Endometrial microvascular endothelial cells (primary cell): ENCODE data around the gene PYROXD2. TPM values are rescaled to one million over a fixed set of nuclear protein-coding genes. Genes with fewer than 3 reads are reported as not detected.
"Not testable (repeated sequence)": the region's sequence is repeated elsewhere in the genome, so short reads cannot be mapped to it uniquely, and the experiment has no call there.

ENCODE experiments used
- in situ Hi-C: cut with HindIII; loops from 2 replicates; pipeline ENCODE4 v1.10.0; 2017; ENCODE audit warnings: low sequenced_read_pairs, low pct_unique_long_range_greater_than_20kb; ENCODE audit errors: inconsistent ontology term
- total RNA-seq: library from RNA; depleted of rRNA; stranded (reverse); fragments of >200 nt; gene quantifications from one replicate; pipeline ENCODE4 v1.2.3, GENCODE V29; 2015; ENCODE audit errors: inconsistent ontology term

The PYROXD2 gene
- total RNA-seq, 1 donor from 2014 or later = 3.9 TPM

DNA sequence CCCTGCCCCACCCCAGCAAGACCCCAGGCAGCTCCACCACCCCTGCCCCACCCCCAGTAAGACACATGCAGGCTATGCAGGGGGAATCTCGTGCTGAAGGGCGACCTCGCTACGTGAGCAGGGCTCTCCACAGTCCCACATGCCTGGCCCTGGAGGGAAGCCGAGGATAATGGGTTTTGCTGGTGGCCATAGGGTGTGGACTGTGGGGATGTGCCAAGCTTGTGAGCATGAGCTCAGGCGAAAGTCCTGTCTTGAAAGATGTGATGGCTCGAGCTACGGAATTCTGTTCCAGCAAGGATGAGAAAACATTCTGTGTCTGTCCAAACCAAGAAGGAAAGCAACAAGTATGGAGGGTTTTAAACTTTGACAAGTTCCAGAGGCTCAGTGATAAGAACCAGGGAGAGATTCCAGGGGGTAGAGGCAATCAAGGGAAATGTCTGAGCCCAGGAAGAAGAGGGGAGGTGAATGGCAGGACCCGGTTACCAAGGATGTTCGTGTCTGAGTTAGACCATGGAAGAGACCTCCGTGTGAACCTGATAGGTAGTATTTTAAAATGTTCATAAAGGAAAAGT is 63.1 kb downstream of the PYROXD2 start:
- in situ Hi-C loops = no loop called here

GRCh38 chr10:98349508-98349922 is 65.5 kb downstream of the PYROXD2 start:
- in situ Hi-C loops = no loop called here

DNA sequence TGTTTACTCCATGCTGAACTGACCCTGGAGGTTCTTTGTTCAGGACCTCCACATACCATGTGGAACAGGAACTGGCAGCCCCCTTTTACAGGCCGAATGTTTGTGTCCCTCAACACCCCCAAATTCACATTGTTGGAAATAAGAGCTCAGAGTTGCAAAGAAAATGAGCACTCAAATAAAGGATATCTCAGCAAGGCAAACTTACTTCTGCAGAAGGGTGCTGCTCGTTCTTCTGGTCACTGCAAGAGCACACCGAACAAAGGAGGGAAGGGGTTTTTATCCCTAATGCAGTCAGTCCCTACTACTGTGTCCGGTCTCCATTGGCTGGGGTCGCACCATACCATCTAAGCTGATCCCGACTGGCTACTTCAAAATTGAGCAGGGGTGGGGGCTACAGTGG is 68.1 kb downstream of the PYROXD2 start:
- in situ Hi-C loops = no loop called here

GRCh38 chr10:98344589-98345038 is 70.4 kb downstream of the PYROXD2 start:
- in situ Hi-C loops = no loop called here

GRCh38 chr10:98341701-98342100 is 73.3 kb downstream of the PYROXD2 start:
- in situ Hi-C loops = not testable (repeated sequence)

DNA sequence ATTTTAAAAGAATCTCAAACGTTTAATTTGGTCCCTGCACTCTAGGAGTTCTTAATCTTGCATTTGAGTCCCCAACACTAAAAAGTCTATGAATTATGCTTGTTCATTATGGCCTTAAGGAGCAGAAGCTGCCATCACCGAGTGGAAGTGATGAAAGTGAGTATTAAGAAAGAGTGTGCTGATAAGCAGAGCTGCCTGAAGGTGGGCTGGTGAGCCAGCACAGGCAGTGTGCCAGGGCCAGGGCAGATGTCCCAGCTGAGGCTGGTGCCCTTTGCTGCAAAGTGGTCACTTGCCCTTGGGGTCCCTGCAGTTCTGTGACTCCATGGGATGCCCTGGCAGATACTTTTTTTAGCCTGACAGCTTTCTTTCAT is 74.1 kb downstream of the PYROXD2 start:
- in situ Hi-C loops = no loop called here

DNA sequence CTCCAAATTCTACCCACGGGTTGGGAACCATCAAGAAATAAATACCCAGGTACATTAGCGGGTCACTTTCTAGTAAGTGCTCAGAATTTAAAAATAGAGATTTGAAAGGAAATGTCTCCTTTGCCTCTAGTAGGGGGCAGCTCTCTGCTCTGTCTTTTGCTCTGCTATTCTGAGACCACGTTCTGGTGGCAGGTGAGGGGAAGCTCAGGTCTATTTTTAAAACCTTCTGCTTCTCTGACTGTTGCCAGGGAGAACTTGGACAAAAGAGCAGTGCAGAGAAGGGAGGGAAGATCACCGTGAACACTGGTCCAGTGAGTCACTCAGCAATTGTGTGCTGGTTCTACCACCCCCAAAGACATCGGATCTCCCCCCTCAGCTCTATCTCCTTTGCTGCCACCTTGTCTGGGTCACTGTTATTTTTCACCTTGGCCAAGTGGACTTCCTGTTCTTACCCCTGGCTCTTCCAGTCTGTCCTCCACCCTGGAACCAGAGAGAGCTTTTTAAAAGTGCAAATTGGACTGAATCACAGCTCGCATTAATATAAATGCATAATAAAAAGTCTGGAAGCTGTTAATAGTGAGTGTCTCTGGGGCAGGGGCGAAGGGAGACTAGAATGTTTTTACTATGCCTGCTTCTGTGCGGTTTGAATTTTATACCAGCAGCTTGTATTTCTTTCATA is 74.6 kb downstream of the PYROXD2 start:
- in situ Hi-C loops = no loop called here

DNA sequence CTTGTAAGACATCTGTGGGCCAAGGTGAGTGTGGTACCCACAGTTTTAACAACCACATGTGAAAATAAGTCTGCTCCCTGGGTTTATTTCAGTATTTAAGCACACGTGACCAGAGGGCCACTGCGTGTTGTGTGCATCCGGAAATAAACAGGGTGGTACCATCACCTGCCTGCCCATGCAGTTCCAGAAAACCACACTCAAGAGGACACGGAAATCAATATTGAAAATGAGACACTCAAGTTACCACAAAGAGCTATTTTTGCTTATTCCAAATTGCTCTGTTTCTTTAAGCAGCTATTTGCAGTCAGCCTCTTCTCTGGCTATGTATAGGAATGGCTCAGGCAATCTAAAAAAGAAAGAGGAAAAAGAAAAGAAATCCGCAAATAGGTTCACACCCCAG is 75.2 kb downstream of the PYROXD2 start:
- in situ Hi-C loops = no loop called here

DNA sequence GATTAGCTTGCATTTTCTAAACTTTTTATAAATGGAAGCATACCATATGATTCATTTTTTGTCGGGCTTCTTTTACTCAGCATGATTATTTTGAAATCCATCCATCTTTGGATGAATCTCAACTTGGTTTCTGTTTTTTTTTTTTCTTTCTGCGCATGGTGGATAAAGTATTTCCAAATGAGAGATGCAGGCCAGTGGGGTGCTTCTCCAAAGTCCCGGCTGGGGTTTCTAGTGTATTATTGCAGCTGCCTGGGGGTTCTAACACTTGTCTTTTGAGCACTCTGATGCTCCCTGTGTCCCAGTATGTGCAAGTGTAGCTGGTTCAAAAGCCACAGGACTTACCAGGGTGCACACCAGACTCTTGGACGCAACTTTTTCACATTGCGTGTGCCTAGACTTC is 76.1 kb downstream of the PYROXD2 start:
- in situ Hi-C loops = no loop called here

DNA sequence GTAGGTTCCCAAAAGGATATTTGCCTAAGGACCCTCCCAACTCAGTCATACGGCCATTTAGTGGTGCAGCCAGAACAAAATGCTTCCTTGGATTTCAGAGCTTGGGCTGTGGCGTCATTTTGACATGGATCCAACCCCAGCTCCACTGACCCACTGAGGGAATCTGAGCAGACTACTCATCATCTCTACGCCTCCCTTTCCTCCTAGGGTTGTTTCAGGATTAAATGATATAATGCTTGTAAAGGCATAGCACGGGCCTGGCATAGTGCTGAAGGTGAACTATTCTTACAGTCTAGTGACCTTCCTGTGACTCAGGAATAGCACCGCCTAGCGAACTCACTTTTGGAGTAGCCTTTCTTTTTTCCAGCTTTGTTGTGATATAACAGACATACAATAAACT is 76.7 kb downstream of the PYROXD2 start:
- in situ Hi-C loops = no loop called here

- in situ Hi-C loops = no loop called here
Measured at GRCh38 chr10:98337484-98337883, 77.5 kb downstream of the PYROXD2 start.

Other genes starting within 250 kb of the PYROXD2 start
- 4.3 TPM for gene LOXL4, start 147.0 kb downstream of the PYROXD2 start, total RNA-seq
- 44.5 TPM for gene HPS1, start 31.8 kb upstream of the PYROXD2 start, total RNA-seq